GM19351 (cell line): Measurements from ENCODE around the gene CRCP.

Experiments
- ATAC-seq: cut with Tn5 transposase; IDR thresholded peaks from one replicate; pipeline ENCODE4 v1.9.1; 2021; ENCODE audit warnings: mild to moderate bottlenecking, moderate library complexity; ENCODE audit not compliant: unreplicated experiment

The CRCP gene

DNA sequence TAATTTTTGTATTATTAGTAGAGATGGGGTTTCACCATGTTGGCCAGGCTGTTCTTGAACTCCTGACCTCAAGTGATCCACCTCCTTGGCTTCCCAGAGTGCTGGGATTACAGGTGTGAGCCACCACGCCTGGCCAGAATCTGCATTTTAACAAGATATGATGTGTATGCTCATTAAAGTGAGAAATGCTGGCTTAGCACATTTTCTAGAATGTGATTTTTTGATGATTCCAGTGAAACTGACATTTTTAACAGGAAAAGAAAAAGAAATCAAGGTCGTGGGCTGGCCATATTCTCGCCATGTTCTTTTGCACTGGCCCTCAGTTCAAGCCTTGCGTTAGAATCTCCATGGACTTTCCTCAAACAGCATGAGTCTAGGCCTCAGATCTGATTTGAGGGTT is 72.3 kb downstream of the CRCP start:
- no peak for ATAC-seq

DNA sequence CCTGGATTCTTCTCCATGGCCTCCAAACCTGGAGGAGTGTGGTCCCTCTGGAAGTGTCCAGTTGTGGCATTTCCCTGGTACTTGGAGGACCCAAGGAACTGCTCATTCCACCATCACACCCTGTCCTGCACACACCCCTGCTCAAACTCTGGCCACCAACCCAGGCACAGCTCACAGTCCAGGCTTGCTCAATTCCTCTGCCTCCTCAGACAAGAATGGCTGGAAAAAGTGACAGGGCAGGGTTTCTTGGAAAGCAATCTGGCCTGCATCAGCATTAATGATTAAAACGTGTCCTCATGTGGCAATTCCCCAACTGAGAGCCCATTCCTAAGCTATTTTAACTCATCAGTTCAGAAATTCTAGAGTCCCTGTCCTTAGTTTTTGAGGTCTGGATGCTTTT is 73.3 kb downstream of the CRCP start:
- no peak for ATAC-seq

DNA sequence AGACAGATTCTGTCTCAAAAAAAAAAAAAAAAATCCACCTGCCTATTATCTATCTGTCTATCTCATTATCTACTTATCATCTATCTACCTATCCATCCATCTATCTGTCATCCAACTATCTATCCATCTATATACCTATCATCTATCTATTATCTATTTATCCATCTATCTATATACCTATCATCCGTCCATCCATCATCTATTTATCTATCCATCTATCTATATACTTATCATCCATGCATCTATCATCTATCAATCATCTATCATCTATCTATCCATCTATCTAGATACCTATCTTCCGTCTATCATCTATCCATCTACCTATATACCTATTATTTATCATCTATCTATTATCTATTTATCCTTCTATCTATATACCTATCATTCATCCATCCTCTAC is 74.0 kb downstream of the CRCP start:
- no peak for ATAC-seq

DNA sequence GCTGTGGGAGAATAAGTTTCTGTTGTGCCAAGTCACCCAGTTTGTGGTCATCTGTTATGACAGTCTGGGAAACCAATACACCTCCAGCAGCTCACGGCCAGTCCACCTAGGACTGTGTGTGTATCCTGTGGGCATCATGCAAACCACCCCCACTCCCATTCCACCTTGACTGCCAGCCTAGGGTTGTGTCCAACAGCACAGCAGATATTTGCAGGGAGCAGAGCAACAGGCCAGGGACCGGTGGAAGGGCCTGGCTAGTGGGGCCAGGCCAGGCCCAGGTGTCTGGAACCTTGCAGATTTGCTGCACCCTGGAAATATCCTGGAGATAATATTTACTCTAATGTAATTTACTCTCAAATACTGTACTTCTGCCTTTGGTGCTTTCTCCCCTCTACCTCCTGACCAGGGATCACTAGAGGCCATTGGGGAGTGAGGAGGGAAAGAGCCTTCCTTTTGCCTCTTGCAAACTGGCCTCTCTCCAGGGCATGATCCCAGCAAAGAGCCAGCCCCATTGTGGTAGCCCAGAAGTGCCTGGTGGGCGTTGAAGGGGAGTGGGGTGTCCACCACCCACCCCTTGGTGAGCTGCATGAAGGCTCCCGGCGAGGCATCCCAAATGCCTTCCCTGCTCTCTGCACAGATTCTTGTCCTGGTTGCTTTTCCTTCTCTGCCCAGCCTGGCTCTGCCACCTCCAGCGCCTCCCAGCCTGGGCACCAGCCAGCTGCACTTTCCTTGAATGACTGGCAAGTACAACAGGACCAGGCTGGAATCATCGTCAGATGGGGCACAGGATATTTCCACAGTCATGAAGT is 75.3 kb downstream of the CRCP start:
- no peak for ATAC-seq

DNA sequence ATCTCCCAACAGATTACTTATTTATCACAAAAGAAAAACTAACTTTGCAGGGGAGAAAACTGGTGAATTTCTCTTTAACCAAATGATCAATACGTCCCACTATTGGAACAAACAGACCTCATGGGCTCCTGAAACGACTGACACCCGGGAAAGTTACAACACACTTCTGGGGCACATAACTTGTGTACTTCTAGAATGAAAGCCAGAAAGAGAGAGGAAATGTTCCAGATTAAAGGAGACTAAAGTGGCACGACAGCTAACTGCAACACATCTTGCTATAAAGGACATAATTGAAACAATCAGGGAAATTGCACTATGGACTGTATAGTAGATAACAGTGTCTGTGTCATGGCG is 75.8 kb downstream of the CRCP start:
- ATAC-seq: no peak

DNA sequence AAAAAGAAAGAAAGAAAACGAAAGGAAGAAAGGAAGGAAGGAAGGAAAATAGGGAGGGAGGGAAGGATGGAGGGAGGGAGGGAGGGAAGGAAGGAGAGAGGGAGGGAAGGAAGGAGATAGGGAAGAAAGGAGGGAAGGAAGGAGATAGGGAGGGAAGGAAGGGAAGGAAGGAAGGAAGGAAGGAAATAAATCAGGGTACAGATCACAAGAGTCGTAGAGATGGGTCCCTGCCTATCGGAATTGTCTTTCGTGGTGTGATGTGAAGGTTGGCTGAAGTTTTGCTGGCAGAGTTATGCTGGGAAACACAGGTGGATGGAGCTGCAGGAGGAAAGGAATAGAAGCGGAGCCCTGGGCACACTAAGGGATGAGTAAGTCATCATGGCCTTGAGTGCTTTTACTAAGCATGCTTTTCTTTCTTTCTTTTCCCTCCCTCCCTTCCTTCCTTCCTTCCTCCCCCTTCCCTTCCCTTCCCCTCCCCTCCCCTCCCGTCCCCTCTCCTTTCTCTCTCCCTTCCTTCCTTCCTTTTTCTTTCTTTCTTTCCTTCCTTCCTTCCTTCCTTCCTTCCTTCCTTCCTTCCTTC is 78.6 kb downstream of the CRCP start:
- no peak for ATAC-seq

DNA sequence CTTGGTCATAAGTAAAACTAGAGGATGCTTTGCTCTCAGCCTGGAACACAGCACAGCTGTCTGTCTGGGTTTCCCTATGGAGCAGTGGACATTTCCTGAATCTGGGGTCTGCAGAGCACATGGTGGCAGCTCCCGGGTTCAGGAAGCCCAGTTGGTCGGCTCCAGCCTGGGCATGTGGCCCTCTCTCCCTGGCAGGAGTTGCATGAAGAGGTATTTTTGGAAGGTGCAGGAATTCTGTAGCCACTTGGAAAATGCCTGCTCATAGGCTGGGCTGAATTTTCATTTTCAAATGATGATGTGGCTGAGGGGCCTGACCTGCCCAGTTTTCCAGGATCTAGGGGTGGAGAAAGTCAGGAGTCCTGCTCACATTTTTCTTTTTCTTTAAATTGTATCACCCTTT is 83.8 kb downstream of the CRCP start:
- ATAC-seq: no peak

DNA sequence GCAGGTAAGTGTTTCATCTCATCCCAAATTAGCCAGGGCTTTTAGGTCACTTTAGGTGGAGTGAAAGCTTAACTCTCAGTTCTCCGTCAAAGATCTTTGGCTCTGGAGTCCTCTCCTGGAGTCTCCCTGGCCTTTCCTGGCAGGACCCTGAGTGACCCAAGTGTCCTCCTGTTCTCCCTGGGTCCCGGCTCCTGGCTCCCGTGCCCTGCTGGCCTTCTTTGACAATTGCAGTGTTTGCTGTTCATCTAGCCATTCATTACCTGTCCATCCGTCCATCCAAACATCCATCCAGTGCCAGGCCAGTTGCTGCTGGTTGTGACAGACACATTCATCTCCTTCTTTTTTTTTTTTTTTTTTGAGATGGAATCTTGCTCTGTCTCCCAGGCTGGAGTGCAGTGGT is 84.3 kb downstream of the CRCP start:
- ATAC-seq: no peak

DNA sequence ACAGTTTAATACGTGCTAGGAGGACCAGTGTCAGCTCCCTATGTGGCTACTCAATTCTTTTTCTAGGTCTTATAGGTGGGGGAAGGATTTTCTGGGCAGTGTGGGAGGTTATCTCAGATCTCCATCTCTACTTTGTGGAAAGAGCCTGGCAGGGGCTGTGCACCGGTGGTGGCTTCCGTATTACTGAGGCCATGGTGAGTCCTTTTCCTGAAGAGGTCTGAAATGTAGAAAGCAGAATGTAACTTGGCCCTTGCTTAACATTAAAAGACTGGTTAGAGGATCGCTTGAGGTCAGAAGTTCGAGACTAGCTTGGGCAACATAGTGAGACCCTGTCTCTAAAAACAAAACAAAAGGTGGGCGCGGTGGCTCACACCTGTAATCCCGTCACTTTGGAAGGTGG is 87.8 kb downstream of the CRCP start:
- no peak for ATAC-seq
